ENCODE results near the gene CAMK2N1.

CAMK2N1 gene

DNA sequence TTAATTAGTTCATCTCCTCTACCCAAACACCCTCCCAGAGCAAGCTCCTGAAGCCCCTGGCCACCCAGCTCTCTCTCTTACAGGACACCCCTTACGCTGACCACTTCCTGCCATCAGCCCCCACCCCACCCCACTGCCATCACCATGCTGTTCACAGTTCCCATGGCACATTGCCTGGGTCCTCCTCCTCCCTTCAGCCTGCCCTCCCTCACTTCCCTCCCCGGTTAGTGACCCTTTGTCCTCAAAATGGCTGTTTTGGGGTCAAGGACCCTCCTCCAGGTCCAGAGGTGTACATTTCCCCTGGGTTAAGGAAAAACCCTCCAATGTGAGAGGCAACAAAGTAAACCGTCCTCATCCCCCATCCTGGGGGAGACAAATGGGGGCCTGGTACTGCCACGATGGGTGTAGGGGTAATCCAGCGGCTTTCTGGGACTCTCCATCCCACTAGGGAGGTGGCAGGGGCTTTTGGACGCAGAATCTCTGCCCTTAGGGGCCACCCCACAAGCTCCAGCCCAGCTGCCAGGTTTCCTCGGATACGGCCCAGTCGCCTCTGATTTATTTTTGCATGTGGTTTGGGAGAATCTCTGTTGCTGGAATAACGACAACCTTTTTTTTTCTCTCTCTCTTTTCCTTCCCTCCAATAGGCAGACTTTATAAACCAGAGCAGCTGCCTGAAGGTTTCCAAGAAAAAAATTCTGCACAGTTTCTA, 8.5 kb downstream of the CAMK2N1 start:
- ATAC-seq = no peak

DNA sequence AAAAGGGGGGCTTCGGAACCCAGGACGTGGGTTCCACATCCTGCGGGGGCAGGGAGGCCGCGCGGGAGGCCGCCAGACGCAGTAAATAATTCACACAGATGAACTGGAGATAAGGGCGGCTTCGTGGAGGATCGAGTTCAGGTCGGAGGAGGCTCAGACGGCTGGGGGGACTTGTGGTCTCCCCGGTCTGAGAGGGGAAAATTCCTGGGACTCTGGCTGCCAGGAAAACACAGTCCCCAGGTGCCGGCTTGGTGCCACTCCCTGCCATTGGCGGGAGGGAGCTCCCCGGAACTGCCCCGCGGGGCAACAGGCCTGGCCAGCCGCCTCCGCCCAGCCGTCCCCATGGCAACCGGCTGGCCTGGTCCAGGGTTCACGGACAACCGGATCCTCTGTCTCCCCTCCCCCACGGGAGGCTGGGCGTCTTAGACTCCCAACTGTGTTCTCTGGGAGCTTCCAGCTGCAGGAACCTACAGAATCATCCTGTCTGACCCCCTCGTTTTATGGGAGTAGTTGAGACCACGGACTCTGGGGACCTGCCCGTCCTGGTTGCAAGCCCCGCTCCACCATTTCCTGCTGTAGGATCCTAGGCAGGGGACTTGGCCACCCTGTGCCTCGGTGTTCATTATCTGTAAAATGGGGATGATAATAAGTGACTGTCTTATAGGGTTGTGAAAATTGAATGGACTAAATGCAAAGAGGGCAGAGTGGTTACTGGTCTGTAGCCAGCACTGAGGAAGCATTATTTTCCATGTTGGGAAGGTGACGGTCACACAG, 9.6 kb downstream of the CAMK2N1 start:
- no peak for ATAC-seq

DNA sequence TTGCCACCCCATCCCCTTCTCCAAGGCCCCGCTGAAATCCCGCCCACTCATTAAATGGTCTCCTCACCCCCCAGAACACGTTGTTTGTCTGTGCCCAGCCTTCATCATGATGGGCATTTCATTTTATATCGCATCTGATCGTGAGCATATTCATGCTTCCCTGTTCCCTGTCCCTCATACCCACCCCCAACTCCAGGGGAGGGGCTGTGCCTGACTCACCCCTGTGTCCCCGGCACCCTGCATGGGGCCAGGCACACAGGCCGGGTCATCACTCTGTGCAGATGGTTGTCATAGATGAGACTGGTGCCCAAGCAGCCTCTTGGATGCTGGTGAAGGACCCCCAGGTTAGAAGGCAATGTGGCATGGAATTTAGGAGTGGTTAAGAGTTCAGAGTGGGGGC, 11.0 kb downstream of the CAMK2N1 start:
- no peak for ATAC-seq

DNA sequence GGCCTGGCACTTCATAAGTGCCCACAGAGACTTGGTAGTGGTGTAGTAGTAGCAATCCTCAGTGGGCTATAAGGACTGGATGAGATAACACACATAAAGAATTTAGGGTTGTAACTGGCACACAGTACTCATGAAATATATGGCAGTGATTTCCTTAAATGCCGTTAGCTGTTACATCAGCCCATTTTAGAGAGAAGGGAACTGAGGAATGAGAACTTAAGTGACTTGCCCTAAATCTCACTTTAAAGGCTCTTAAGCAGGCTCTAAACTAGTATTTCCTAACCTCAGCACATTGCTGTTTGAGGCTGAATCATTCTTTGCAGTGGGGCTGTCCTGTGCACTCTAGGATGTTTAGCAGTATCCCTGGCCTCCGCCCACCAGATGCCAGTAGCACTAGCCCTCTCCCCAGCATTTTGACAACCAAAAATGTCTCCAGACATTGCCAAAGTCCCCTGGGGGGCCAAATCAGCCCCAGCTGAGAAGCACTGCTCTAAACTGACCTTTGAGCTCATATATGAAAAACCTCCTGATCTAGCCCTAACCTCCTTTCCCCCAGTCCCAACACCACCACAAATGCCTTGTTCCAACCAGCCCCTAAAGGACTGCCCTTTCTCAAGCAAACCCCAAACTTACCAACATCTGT, 11.6 kb downstream of the CAMK2N1 start:
- ATAC-seq = no peak

DNA sequence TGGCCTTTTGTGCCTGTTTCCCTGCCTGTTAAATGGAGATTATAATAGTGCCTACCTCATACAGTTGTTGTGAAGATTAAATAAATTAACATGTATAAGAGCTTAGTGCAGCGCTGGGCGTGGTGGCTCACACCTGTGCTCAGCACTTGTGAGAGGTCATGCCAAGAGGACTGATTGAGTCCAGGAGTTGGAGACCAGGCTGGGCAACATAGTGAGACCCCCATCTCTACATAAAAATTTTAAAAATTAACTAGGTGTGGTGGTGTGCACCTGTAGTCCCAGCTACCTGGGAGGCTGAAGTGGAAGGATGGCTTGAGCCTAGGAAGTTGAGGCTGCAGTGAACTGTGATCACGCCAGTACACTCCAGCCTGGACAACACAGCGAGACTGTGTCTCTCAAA, 12.1 kb downstream of the CAMK2N1 start:
- ATAC-seq = no peak

DNA sequence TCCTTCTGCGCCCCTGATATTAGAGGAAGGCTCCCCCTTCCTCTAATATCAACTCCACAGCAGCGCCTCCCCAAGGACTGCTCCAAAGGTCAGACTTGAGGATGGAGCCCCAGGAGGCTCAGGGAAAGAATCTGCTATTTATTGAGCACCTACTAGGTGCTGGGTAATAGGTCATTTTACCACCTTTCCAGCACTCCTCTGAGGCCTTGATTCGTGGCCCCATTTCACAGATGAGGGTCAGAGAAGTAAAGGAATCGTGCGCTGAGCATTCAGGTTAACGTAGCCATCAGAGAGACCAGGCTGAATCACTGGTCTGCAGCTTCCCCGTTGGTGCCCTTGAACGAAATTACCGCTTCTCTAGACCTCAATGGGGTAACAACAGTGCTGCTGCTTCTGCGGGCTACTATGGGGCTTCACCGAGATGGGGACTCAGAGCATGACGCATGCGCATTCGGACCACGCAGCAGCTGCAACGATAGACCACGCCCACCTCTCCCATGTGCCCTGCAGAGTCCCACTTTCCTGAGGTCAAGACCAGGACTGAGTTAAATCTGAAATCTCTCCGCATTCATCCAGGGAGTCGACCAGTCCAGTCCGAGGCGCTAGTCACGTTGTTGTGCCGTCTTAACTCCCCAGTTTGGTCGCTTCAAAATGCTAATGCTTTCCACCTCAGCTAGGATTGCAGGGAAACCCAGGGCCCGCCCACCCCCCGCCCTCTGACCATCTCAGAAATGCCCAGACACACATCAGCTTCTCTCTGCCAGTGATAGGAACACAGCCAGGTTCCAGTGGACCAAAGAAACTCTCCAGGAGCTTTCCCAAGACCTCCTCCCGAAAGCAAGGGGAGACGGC, 12.9 kb downstream of the CAMK2N1 start:
- ATAC-seq = no peak

DNA sequence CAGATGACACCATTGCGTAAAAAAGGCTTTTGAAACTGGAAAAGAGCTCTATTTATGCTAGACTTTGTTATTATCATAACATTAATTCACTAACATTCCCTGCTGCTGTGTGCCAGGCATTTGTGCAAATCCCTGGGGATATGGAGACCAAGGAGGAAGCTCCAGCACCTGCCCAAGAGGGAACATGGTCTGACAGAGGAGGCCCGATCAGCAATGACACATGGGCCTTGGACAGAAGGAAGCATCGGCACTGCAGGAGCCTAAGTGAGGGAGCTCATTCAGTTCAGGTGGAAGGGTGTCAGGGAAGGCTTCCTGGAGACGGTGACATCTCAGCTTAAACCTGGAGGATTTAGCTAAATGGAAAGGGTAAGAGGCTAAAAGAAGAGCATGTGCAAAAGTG, 13.9 kb downstream of the CAMK2N1 start:
- no peak for ATAC-seq

DNA sequence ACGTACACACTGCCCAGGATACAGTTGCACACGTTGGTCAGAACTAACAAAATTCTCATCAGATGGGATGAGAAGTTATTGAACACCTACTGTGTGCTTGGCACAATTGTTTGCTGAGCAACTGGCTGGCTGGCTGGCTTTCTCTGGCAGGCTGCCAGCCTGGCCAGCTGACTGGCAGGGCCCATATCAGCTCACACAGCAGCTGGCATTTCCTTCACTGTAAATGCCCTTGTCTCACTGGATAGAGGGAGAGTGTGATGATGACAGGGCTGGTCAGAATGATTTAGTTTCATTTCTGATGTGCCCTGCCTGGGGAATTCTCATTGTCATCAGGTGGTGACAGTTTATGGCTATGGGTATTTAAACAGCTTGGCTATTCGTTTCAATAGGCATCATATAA, 15.8 kb downstream of the CAMK2N1 start:
- ATAC-seq = no peak

DNA sequence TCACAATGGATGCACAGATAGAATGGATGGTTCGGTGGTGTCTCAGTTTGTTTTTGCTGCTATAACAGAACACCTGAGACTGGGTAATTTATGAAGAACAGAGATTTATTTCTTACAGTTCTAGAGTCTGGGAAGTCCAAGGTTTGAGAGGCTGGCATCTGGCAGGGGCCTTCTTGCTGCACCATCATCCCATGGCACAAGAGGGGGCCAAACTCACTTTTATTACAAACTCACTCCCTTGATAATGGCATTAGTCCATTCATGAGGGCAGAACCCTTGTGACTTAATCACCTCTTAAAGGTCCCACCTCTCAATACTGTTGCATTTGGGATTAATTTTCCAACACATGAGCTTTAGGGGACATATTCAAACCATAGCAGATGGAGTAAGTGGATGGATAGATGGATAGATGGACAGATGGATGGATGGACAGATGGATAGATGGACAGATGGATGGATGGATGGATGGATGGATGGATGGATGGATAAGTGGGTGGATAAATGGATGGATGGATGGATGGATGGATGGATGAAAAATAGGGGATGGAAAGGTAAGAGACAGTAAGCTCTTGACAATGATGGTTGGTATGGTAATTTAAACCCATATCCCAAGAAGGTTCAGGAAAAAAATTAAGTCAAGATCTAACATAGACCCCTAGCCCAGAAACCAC, 16.5 kb downstream of the CAMK2N1 start:
- no peak for ATAC-seq

DNA sequence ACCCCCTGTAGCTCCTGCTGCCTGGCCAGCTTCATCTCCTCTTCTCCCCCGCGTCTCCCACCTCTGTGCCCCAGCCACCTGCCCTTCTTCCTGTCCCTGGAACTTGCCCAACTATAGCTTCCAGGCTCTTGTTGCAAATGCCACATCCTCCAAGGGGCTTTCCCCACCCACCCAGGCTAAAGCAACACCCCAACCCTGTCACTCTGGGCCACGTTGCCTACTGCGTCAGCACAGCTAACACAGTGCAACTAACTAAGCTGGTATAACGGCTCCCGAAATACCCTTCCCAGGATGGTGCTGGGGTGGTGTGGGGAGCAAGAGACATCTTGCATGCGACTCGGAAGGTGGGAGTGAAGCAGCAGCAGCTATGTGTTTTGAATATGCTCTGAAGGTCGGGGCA, 19.7 kb downstream of the CAMK2N1 start:
- peak; percentile 41 to 69 for ATAC-seq

DNA sequence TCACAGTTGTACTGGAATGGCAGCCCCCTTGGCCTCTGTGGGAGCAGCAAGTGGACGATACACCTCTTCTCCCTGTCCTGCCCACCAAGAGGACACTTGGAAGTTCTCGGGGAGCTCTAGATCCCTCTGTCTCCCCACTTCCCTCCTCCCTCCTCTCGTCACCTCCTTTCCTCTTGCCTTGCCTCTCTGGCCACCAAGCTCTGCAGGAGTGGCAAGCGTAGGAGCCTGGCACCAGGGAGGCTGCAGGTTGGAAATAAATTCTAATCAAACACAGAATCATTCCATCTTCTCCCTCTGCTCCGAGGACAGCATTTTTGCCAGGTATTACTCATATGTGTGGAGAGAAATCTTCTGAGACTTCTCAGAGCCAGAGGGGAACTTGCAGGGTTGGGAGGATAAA, 20.8 kb downstream of the CAMK2N1 start:
- ATAC-seq = no peak

DNA sequence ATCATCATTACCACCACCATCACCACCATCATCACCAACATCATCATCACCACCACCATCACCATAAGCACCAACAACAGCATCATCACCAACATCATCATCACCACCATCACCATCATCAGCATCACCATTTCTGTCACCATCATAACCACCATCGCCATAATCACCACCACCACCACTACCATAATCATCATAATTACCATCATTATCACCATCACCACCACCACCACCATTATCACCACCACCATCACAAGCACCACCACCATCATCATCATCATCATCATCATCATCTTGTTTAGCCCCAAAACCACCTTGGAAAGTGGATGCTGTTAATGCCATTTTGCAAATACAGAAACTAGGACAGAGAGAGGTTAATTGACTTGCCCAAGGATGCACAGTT, 22.5 kb downstream of the CAMK2N1 start:
- ATAC-seq = no peak

DNA sequence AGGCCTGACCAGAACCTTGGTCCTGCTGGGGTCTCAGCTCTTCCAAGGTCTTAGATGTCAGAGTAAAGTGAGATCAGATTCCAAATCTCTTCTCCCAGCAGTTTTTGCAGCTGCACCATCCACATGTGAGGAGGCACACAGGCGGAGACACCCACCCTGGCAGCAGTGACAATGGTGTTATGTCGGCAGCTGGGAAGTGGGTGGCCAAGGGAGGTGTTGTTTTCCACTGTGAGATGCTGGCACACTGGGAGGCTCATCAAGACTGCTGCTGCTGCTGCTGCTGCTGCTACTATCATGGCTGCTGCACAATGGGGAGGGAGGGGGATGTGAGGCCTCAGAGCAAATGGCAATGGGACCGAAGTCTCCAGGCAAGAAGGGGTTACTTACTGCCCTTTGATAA, 23.6 kb downstream of the CAMK2N1 start:
- no peak for ATAC-seq

DNA sequence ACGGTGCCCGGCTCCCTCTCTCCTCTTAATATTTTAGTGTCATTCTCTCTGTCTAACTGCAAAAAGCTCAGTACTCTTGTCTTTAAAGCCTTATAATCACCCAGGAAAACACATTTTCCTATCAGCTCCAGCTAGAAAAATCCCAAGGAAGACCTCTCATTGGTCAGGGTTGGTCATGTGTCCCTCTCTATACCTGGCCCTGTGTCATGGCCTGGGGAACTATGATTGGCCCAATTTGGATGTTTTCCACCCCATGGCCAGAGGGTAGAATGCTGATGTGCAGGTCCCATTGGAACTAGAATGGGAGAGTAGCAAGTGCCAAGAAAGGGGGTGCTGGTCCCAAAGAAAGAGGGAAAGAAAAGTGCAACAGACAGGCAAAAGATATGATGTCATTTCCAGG, 27.3 kb downstream of the CAMK2N1 start:
- ATAC-seq = no peak

DNA sequence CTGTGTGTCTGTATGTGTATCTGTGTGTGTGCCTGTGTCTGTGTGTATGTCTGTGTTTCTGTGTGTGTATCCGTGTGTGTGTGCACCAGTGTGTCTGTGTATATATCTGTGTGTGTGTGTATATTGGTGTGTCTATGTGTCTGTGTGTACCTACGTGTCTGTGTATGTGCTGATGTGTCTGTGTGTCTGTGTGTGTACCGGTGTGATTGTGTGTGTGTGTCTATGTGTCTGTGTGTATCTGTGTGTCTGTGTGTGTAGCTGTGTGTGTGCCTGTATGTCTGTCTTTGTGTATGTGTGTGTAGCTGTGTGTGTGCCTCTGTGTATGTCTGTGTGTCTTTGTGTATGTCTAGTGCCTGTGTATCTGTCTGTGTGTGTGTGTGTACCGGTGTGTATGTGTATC, 32.0 kb downstream of the CAMK2N1 start:
- no peak for ATAC-seq

DNA sequence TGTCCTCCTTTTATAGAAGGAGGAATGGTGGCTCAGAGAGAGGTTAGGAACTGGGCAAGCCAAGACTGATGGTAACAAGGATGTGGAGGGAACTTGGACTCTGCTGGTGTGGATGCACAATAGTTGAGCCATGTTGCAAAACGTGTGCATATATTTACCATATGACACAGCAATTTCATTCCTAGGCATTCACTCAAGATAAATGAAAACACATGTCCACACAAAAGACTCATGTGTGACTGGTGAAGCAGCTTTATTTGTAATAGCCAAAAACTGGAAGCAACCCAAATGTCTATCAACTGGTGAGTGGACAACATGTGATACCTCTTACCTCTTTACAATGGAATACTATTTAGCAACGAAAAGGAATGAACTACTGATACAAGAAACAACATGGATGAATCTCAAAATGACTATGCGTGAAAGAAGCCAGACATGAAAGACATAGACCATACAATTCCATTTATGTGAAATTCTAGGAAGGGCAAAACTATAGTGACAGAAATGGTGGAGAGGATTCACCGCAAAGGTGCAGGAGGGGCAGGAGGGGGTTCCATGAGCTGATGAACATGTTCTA, 36.2 kb downstream of the CAMK2N1 start:
- ATAC-seq = no peak

DNA sequence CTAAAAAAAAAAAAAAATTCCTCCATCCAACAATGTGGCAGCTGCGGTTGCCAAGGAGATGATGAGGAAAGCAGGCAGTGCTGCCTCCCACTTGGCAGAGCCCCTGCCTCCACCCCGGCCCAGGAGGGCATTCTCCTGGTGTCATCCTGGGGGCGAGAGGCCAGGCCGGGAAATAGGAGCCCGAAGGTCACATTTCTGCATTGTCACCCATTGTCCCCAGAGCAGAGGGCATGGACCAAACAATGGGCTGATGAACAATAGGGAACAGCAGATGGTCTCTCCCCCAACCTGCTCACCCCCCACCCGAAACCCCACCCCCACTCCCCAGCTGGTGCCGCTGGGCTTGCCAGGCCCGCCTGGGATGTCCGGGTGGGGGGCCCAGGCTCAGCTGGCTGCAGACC, 37.3 kb downstream of the CAMK2N1 start:
- no peak for ATAC-seq

DNA sequence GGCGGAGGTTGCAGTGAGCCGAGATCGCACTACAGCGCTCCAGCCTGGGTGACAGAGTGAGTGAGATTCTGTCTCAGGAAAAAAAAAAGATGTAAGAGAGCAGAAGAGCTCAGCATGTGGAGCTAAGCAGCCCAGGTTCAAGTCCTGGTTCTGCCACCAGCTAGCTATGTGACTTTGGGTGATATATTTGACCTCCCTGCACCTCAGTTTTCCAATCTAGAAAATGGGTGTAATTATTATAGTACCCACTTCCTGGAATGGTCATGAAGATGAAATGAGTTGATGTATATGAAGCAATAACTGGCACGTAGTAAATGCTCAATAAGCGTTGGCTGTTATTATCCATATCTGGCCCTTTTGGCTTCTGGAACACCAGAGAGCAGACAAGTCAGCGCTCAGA, 38.2 kb downstream of the CAMK2N1 start:
- ATAC-seq = no peak

DNA sequence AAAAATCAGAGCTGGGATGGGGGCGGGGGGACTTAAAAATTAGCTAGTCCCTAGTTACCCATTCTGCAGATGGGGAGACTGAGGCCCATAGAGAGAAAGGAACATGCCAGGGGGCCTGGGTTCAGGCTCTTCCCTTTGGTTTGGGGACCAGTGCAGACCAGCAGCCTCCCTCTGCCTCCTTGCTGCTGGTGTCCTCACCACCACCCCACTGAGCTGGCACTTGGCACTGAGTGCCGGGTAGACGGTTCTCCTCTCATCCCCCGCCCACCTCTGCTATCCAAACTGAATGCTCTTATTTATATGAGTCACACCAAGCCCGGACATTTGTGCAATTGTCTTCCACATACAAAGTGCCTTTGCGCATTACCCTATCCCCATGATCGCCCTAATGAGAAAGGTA, 39.2 kb downstream of the CAMK2N1 start:
- no peak for ATAC-seq

DNA sequence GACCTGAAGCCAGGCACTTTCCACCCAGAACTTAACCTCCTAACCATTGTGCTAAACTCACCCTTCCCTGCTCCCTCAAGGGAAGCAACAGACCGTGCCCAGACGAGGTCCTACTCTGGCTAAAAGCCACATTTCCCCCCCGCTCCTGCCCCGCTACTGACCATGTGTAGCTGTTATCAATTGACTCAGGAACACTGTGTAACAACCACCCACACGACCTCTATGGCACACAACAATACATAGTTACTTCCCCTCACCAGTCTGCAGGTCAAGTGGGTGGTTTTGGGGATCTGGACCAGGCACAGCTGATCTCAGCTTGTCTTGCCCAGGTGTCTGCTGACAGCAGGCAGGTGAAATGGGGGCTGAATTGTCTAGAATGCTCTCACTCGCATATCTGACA, 40.1 kb downstream of the CAMK2N1 start:
- no peak for ATAC-seq

DNA sequence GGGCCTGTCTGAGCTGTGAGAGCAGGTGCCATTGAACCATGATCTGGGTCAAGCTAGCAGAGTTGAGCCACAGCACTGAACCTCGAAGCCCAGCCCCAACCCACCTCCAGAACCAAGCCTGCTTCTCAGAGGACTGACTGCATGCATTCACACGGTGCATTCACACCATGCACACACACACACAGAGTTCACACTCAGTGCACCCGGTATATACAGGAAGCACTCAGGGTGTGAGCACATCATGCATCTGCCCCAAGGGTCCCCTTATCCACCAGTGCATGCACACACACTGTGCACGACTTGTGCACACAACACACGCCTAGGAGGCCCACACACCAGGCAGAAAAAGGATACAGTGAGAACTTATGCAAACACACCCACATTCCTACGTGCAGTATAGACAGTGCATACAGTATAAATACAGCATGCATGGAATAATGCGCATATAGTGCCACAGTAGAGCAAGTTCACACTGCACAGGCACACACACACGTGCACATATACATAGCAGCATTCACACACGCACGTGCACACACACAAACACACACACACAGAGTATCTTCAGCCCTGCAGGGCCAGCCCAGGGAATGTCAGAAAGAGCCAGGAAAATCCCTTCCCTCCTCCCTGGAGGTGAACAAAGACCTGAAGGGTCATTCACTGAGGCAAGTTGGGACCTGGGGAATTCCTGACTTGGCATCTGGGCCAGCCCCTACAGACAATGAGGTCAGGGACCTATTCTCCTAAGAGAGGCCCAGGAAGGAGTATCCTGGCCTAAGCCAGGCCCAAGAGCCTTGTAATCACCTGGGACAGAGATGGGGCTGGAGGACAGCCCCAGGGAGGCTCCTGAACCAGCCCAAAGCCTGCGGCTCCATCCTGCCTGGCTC, 42.1 kb downstream of the CAMK2N1 start:
- ATAC-seq = no peak

Measured in activated CD4-positive, CD25-positive, alpha-beta regulatory T cell treated with anti-CD3 and anti-CD28 coated beads, Interleukin-2, amount 50 U/mL, for 24 hours (primary cell).